EH (cell line): ENCODE data around the gene PDILT.
"Not testable (repeated sequence)": the region's sequence is repeated elsewhere in the genome, so short reads cannot be mapped to it uniquely, and the experiment has no call there.

Experiments
- DNase-seq: peaks from one replicate; pipeline ENCODE4 v3.0.0-alpha.2; 2015; ENCODE audit warnings: low read depth

PDILT gene

DNA sequence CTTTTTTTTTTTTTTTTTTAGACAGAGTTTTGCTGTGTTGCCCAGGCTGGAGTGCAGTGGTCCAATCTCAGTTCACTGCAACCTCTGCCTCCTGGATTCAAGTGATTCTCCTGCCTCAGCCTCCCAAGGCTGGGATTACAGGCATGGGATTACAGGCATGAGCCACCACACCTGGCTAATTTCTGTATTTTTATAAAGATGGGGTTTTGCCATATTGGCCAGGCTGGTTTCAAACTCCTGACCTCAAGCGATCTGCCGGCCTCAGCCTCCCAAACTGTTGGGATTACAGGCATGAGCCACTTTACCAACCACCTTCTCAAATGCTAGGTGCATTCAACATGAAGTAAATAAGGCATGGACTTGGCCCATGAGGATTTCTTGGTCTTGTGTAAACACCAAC, 83.5 kb downstream of the PDILT start:
- DNase-seq, result not testable (repeated sequence)

DNA sequence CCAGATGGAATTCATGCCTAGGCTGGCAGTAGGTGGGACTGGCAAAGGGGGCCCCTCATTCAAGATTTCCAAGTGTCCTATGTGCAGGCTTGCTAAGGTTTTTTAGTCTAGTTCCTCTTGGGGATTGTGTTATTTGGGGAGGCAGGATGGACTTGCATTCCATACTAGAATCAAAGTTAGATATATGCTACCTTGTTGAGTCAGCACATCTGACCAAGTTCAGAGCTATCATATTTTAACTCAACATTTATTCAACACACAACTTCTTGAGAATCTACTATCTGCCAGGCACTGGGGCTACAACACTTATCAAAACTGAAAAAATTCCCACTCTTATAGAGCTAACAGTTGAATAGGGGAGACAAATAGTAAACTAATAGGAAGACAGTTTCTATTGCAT, 83.9 kb downstream of the PDILT start:
- DNase-seq, result no peak

DNA sequence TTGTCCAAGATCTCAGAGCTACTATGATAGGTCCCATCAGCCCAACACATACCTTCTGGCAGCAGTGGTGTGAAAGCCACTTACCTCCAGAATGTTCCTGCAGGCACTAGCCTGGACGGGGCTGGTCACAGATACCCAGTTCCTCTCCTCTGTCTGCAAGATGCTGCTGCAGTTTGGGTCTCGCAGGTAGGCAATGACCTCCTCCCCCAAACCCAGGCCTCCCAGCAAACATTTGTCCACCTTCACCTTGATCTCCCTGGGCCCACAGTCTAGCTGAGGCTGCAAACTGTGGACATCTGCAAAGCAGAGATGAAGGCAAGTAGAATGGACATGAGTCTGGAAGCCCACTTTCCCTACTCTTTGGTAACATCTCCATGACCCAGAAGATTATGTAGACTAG, 84.4 kb downstream of the PDILT start:
- DNase-seq, result no peak

DNA sequence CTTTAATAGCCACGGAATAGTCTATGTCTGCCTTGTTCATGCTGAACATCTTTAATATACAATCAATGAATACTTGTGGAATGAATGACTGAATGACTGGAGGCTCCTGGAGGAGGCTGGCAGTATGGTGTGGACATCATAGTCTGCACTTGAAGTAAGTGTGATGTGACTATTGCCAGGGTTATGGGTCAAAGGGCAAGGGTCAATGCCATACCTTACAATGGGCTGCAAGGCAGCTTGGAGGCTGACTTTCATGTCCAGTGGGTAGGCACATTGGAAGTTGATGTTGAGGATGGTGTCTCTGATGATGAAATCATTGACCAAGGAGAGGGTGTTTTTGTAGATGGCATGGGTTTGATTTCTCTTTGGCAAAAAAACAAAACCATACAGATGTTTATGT, 85.1 kb downstream of the PDILT start:
- no peak for DNase-seq

DNA sequence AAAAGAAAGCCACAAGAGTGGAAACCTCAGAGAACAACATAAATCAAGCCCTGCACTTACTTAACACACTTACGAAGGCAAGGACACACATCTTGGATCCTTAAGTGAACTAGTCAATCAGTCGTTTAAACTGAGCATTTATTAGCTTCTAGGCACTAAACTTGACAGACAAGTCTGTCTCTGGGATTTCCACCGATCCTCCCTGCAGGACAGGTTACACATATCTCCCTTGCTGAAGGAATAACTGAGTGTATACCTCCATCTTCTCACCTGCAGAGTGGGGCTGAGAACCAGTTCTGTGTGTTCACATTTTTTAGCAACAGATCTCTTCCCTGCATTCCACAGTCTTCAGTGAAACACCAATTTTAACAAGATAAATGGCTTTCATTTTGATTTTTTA, 86.1 kb downstream of the PDILT start:
- no peak for DNase-seq

DNA sequence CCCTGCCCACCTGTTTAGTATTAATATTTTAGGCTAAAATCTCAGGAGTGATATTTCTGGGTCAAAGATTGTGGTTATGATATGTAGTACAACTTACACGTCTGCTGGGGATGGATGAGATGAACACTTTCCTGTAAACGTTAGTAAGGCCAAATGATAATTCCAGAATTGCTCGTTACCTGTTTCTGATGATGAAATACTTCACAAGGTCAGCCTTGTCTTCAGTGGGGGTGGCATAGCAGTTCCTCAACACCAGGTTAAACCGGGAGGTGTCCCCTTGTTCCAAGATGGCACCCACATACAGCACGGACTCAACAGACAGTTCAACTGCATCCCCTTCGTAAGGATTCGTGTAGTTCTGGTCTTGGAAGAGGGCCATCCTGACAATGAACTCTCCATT, 86.5 kb downstream of the PDILT start:
- no peak for DNase-seq

DNA sequence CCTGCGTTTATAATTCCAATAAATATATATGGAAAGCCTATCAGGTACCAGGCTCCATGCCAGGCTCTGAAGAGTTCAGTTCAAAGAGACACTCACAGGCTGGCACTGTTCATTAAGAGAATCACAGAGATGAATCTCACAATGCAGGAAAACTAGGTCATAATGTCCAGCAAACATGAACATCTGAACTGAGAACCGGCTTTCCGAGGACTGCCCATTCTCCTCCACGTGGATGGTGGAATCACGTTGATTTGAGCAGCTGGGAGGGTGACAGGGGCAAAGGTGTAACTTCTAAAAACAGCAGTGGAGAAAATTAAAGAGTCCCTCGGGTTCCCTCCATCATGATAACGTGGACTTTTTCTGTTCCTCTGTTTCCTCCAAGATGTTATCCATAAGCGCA, 87.4 kb downstream of the PDILT start:
- no peak for DNase-seq

DNA sequence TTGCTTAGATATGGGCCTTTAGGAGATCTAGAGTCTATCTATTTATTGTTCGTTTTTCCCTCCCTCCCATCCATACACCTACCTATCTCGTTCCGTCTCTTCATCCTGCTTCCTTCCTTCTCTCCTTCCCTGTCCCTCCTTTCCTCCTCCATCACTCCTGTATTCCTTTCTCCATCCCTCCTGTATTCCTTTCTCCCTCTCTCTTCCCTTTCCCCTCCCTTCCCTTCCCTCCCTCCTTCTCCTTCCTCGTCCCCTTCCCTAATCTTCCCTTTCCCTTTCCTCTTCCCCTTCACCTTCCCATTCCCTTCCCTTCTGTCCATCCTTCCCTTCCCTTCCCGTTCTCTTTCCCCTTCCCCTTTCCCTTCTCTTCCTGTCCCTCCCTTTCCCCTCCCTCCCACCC, 87.8 kb downstream of the PDILT start:
- no peak for DNase-seq

DNA sequence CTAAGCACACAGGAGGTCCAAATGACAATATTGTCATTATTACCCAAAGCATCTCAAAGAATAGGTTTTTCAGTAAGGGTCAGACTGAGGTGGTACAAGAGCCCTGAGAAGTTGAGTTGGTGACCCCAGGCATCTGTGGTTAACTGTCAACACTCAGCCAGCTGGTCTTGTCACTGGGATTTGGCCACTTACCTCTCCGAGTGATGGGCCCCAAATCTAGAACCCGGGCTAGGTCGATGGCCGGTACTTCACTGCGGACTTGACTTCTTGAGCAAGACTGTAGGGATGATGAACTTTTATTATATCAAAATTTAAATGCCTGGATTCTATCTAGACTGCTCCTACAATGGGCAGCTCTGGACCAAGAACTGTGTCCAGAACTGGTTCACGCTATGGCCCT, 88.8 kb downstream of the PDILT start:
- DNase-seq, result no peak

DNA sequence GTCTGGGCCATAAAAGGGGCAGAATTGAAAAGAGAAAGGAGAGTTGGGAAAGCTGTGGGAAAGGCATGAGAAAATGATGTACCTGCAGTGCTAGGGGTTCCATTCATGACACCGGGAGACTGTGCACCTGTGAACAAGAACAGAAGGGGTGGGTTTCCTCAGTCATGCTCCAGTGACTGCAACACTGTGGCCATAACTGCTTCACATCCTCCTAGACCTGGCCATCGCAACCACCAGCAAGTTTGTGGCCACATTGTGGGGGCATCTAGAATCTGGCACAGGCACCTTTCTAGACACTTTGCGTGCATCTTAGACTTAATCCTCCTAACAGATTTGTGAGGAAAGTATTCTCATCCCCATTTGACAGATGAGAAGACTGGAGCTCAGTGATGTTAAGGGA, 90.0 kb downstream of the PDILT start:
- DNase-seq, result no peak

DNA sequence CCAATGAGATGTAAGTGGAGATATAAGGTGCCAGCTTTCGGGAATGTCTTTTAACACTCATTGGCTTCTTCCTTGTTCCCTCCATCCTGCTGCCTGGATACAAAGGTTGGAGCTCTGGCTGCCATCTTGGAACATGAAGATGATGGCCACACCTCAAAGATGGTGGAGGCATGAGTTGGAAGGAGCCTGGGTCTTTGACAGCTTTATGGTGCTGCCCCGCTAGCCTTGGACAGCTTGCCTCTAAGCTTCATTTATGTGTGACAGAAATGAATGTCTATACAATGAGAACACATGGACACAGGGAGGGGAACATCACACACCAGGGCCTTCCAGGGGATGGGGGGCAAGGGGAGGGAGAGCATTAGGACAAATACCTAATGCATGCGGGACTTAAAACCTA, 90.8 kb downstream of the PDILT start:
- no peak for DNase-seq

DNA sequence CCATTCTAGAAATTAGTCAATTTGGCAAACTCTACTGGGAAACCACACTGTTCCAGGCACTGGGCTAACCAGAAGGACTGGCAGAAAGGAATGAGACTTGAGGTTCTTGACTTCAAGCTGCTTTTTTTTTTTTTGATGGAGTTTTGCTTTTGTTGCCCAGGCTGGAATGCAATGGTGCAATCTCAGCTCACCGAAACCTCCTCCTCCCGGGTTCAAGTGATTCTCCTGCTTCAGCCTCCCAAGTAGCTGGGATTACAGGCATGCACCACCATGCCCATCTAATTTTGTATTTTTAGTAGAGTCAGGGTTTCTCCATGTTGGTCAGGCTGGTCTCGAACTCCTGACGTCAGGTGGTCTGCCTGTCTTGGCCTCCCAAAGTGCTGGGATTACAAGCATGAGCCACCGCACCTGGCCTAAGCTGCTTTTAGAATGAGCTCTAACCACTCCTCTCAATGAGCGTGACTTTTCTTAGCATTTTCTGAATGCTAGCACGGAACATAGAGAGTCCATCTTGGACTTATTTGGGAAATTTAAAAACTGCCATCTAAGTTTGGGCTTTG, 91.9 kb downstream of the PDILT start:
- not testable (repeated sequence) for DNase-seq

DNA sequence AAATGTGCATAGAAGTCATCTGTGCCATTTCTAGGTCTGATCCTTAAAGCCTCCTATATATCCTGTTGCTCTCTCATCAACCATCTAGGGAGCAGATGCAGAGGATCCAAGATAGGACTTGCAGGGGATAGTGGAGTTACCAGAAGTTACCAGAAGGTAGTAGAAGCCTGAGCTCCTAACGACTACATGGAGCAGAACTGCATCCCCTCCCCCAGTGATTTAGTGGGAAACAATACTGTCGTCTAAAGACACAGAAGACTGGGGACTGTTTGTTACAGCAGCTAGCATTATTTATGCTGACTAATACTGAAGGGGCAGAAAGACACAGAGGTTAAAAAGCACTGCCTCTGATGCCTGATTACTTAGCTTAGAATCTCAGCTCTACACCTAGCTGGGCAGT, 93.0 kb downstream of the PDILT start:
- DNase-seq, result no peak

DNA sequence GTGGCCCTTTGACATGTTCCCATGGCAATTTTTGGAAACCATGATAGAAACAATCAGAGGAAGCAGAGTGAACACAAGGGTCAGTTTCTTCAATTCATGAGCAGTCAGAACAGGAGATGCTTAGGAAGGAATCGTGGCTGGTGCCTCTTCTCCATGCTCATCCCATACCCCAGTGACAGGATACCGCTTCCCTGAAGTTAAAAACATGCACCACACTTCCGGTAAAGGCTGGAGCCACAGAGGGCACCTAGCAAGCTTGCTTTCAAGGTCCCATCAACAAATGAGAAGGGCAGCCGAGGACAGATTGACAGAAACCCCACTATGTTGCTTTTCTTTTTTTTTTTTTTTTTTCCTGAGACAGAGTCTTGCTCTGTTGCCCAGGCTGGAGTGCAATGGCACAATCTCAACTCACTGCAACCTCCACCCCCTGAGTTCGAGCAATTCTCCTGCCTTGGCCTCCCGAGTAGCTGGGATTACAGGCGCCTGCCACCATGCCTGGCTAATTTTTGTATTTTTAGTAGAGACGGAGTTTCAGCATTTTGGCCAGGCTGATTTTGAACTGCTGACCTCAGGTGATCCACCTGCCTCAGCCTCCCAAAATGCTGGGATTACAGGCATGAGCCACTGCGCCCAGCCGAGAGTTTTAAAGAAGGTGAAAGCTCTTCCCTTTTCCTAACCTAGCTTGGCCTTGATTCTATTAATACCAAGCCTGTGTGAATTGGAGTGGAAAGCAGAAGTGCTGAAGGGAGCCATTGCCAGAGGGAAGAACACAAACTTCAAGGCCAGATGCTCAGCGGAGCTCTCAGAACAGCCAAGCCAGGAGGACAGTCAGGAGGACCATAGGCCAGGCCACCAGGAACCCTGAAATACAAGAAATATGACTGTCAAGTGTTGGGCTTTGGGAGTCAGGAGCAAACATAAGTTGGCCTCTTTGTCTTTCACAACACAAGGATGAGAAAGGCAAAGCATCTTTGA, 93.8 kb downstream of the PDILT start:
- DNase-seq, result no peak

DNA sequence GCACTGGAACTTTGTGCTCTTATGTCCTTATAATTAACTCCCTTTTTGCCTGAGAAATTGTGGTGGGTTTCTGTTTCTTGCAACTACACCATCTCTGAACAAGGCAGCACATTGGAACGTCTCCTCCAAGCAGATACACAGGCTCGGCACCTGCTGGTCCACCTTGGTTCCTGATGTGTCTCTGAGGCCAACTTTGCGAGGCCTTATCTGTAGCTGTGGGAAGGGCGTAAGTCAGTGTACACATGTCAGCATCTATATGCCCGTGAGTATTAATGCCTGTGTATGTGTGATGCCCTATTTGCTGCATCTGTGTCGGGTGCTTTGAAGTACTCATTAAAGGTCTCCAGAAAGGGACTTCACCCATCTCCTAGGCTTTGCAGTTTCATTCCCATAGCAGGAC, 94.8 kb downstream of the PDILT start:
- DNase-seq, result no peak
